Endothelial cell of coronary artery (primary cell): ENCODE measurements around the gene TSPAN15. TPM values are rescaled to one million over a fixed set of nuclear protein-coding genes. Genes with fewer than 3 reads are reported as not detected.

Experiments used
- total RNA-seq: library from RNA; depleted of rRNA; stranded (reverse); fragments of >200 nt; gene quantifications from 2 replicates; pipeline ENCODE4 v1.2.3, GENCODE V29; 2014

TSPAN15 gene
- 48.3 and 70.5 TPM in 2 replicates for total RNA-seq

DNA sequence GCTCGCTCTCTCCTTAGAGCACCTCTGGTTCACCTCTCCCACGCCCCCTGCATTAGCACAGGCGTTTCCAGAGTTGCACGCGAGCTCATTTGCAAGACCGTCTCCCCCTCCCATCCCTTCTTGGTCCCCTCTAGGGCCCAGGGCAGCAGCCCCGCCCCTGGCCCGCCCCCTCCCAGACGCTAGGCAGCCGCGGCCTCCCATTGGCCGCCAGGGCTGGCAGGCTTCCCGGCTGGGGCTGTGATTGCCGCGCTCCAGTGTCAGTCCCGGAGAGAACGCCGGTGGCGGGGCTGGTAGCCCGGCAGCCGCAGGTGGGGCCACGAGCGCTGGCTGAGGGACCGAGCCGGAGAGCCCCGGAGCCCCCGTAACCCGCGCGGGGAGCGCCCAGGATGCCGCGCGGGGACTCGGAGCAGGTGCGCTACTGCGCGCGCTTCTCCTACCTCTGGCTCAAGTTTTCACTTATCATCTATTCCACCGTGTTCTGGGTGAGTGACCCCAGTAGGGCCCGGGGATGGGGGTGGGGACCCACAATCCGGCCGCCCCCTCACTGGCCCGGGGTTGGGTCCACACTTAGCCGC is at the start of gene TSPAN15:
Gene TSPAN15 (plus strand): TSS at position 257 of the 575 bp plus-strand sequence. CDS start 130 bp downstream, at position 387.

DNA sequence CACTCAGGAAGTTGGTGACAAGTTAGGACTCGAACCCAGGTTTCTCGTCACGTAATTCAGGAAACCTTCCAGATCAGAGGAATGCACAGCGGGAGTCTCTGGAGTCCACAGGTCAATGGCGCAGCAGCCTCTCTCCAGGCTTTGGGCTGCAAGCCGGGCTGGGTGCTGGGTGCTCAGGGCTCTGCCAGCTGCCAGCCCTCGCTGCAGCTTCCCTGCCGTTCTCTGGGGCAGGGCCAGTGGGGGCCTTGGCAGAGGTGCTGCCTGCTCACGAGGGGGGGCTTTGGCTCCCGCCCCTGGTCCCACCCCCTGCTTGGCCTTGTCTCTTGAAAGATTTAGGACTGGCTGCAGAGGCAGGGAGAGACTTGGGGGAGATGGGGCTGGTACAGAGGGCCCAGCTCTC is 34.6 kb upstream of the TSPAN15 start, which contains the start of gene TACR2:
Gene TACR2 (minus strand): TSS at position 224 of the 400 bp plus-strand sequence. CDS start 595 bp downstream, outside the sequence.

Other genes with a start within 250 kb of the TSPAN15 start
- 0.18 and 0.19 TPM in 2 replicates for gene HKDC1, start 231.1 kb upstream of the TSPAN15 start, total RNA-seq
- gene HK1, start 173.0 kb upstream of the TSPAN15 start, total RNA-seq, result 143 and 205 TPM in 2 replicates
- 0.09 TPM in 2 replicates for gene TACR2, start 34.5 kb upstream of the TSPAN15 start, total RNA-seq
- not detected in 2 replicates for gene NEUROG3, start 122.0 kb downstream of the TSPAN15 start, total RNA-seq
- gene FAM241B, start 178.8 kb downstream of the TSPAN15 start, total RNA-seq, result 0.18 and 0.28 TPM in 2 replicates